Coronary artery (tissue), 2 donors: ENCODE data around the gene FNDC5.

Experiments used
- DNase-seq: peaks from one replicate; pipeline ENCODE4 v3.0.0-alpha.2; 2017; ENCODE audit warnings: low spot score
- H3K27ac ChIP-seq, 2 donors: fragments of 200-600 bp; sonication (generic); one replicate each; pipeline ENCODE4 v1.5.1; 2016 to 2019
- H3K4me3 ChIP-seq: fragments of 200-600 bp; sonication (generic); 2 replicates; pipeline ENCODE4 v1.5.1; 2016; ENCODE audit warnings: mild to moderate bottlenecking, moderate library complexity
- CTCF ChIP-seq: fragments of 200-600 bp; sonication (generic); IDR thresholded peaks from one replicate; pipeline ENCODE4 v1.5.1; 2019; ENCODE audit warnings: antibody characterized with exemption

The FNDC5 gene

GRCh38 chr1:32863218-32863880 lies 7.4 kb downstream of the FNDC5 start:
- Histone ChIP-seq H3K4me3 (no peak overlapping the region), H3K27ac (no peak overlapping the region)
- TF ChIP-seq CTCF: no peak
- no peak for DNase-seq

- no peak for TF ChIP-seq CTCF
- Histone ChIP-seq H3K27ac (no peak overlapping the region), H3K4me3 (no peak overlapping the region)
- DNase-seq: no peak
Observed at GRCh38 chr1:32861904-32862695, 8.6 kb downstream of the FNDC5 start.

- Histone ChIP-seq H3K4me3 (no peak overlapping the region), H3K27ac (no peak overlapping the region)
- no peak for TF ChIP-seq CTCF
- no peak for DNase-seq
Observed at GRCh38 chr1:32860566-32860965, 10.1 kb downstream of the FNDC5 start.

- TF ChIP-seq CTCF: no peak
- DNase-seq: no peak
- no peak overlapping the region for H3K4me3 ChIP-seq
- H3K27ac ChIP-seq: no peak overlapping the region
Observed at GRCh38 chr1:32859915-32860314, 10.8 kb downstream of the FNDC5 start.

- TF ChIP-seq CTCF: no peak
- DNase-seq: no peak
- H3K27ac ChIP-seq: no peak overlapping the region
- no peak overlapping the region for H3K4me3 ChIP-seq
Observed at GRCh38 chr1:32858791-32859190, 11.9 kb downstream of the FNDC5 start.

- Histone ChIP-seq H3K27ac (no peak overlapping the region), H3K4me3 (no peak overlapping the region)
- TF ChIP-seq CTCF: no peak
- DNase-seq: no peak
Observed at GRCh38 chr1:32858136-32858535, 12.6 kb downstream of the FNDC5 start.
